ENCODE data around the gene TBC1D24.

TBC1D24 gene

GRCh38 chr16:2472488-2472864 lies 2.5 kb upstream of the TBC1D24 start:
- no peak for TF ChIP-seq MAX (IDR thresholded peaks at IDR 0.05; ENCODE audit: low read depth, low read length)
- TF ChIP-seq MYC (IDR thresholded peaks at IDR 0.05; ENCODE audit: low read depth, low read length): no peak
- no peak for TF ChIP-seq POLR2A (IDR thresholded peaks at IDR 0.05; ENCODE audit: extremely low read depth, insufficient read length)
- TF ChIP-seq, protein P1, sequence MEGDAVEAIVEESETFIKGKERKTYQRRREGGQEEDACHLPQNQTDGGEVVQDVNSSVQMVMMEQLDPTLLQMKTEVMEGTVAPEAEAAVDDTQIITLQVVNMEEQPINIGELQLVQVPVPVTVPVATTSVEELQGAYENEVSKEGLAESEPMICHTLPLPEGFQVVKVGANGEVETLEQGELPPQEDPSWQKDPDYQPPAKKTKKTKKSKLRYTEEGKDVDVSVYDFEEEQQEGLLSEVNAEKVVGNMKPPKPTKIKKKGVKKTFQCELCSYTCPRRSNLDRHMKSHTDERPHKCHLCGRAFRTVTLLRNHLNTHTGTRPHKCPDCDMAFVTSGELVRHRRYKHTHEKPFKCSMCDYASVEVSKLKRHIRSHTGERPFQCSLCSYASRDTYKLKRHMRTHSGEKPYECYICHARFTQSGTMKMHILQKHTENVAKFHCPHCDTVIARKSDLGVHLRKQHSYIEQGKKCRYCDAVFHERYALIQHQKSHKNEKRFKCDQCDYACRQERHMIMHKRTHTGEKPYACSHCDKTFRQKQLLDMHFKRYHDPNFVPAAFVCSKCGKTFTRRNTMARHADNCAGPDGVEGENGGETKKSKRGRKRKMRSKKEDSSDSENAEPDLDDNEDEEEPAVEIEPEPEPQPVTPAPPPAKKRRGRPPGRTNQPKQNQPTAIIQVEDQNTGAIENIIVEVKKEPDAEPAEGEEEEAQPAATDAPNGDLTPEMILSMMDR (IDR thresholded peaks at IDR 0.05; ENCODE audit: low read depth, low read length): no peak
- no peak overlapping the region for H3K4me3 ChIP-seq (ENCODE audit: low read depth, low read length)

GRCh38 chr16:2472885-2473445 lies 2.0 kb upstream of the TBC1D24 start:
- TF ChIP-seq MAX (IDR thresholded peaks at IDR 0.05; ENCODE audit: low read depth, low read length) (no peak), MYC (IDR thresholded peaks at IDR 0.05; ENCODE audit: low read depth, low read length) (no peak), POLR2A (IDR thresholded peaks at IDR 0.05; ENCODE audit: extremely low read depth, insufficient read length) (no peak)
- TF ChIP-seq, protein P1 (IDR thresholded peaks at IDR 0.05; ENCODE audit: low read depth, low read length): no peak
- H3K4me3 ChIP-seq (ENCODE audit: low read depth, low read length): peak overlapping the region; percentile 44
- peak; percentile 31 for DNase-seq (ENCODE audit: low read depth)

More at GRCh38 chr16:2472488-2472864, 2.5 kb upstream of the TBC1D24 start:
- DNase-seq (ENCODE audit: low read depth): no peak

GRCh38 chr16:2473446-2473926 lies 1.4 kb upstream of the TBC1D24 start:
- peak; percentile 79 for DNase-seq (ENCODE audit: low read depth)
- H3K4me3 ChIP-seq (ENCODE audit: low read depth, low read length): peak overlapping the region; percentile 44
- TF ChIP-seq MAX (IDR thresholded peaks at IDR 0.05; ENCODE audit: low read depth, low read length) (no peak), POLR2A (IDR thresholded peaks at IDR 0.05; ENCODE audit: extremely low read depth, insufficient read length) (no peak), MYC (IDR thresholded peaks at IDR 0.05; ENCODE audit: low read depth, low read length) (no peak)
- TF ChIP-seq, protein P1 (IDR thresholded peaks at IDR 0.05; ENCODE audit: low read depth, low read length): no peak

GRCh38 chr16:2473999-2474876 lies 689 bp upstream of the TBC1D24 start:
- peak; percentile 74 for DNase-seq (ENCODE audit: low read depth)
- TF ChIP-seq MYC (IDR thresholded peaks at IDR 0.05; ENCODE audit: low read depth, low read length) (peak; percentile 94), POLR2A (IDR thresholded peaks at IDR 0.05; ENCODE audit: extremely low read depth, insufficient read length) (no peak), MAX (IDR thresholded peaks at IDR 0.05; ENCODE audit: low read depth, low read length) (peak; percentile 64; the same call in 1 of the 2 replicates)
- TF ChIP-seq, protein P1 (IDR thresholded peaks at IDR 0.05; ENCODE audit: low read depth, low read length): peak; percentile 22
- peak overlapping the region; percentile 72 for H3K4me3 ChIP-seq (ENCODE audit: low read depth, low read length)

GRCh38 chr16:2475413-2476344 lies 752 bp downstream of the TBC1D24 start:
- peak; percentile 81 for DNase-seq (ENCODE audit: low read depth)
- 0 out of 2 replicates have a peak, but pooled peaks have one; percentile 11 for TF ChIP-seq MYC (IDR thresholded peaks at IDR 0.05; ENCODE audit: low read depth, low read length)
- TF ChIP-seq, protein P1 (IDR thresholded peaks at IDR 0.05; ENCODE audit: low read depth, low read length): no peak
- no peak for TF ChIP-seq MAX (IDR thresholded peaks at IDR 0.05; ENCODE audit: low read depth, low read length)
- TF ChIP-seq POLR2A (IDR thresholded peaks at IDR 0.05; ENCODE audit: extremely low read depth, insufficient read length): no peak
- H3K4me3 ChIP-seq (ENCODE audit: low read depth, low read length): peak overlapping the region; percentile 61
